GM12873 (cell line): ENCODE measurements around the gene B4GALNT4.

ENCODE experiments used
- TF ChIP-seq, protein P1 (sequence below): IDR thresholded peaks from 2 replicates; pipeline ENCODE4 v1.5.1; 2012; ENCODE audit warnings: low read depth, mild to moderate bottlenecking, moderate library complexity, low read length, control low read depth; ENCODE audit not compliant: insufficient read depth; ENCODE audit errors: missing control alignments

The B4GALNT4 gene

DNA sequence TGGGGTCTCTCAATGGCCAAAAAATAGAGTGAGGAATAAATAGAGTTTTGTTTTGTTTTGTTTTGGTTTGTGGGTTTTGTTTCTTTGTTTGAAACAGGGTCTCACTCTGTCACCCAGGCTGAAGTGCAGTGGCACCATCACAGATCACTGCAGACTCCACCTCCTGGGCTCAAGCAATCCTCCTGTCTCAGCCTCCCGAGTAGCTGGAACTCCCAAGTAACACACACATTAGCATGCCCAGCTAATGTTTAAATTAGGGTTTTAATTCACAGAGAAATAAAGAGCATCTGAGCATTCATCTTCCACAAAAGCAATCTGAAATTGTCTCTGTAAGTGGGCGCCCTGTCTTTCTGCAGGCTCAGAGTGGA, 39.4 kb upstream of the B4GALNT4 start:
- TF ChIP-seq, protein P1, sequence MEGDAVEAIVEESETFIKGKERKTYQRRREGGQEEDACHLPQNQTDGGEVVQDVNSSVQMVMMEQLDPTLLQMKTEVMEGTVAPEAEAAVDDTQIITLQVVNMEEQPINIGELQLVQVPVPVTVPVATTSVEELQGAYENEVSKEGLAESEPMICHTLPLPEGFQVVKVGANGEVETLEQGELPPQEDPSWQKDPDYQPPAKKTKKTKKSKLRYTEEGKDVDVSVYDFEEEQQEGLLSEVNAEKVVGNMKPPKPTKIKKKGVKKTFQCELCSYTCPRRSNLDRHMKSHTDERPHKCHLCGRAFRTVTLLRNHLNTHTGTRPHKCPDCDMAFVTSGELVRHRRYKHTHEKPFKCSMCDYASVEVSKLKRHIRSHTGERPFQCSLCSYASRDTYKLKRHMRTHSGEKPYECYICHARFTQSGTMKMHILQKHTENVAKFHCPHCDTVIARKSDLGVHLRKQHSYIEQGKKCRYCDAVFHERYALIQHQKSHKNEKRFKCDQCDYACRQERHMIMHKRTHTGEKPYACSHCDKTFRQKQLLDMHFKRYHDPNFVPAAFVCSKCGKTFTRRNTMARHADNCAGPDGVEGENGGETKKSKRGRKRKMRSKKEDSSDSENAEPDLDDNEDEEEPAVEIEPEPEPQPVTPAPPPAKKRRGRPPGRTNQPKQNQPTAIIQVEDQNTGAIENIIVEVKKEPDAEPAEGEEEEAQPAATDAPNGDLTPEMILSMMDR, result no peak

- TF ChIP-seq, protein P1, result no peak
Measured at GRCh38 chr11:330307-330693, 39.0 kb upstream of the B4GALNT4 start.

- TF ChIP-seq, protein P1, result no peak
Measured at GRCh38 chr11:330694-331357, 38.5 kb upstream of the B4GALNT4 start.

DNA sequence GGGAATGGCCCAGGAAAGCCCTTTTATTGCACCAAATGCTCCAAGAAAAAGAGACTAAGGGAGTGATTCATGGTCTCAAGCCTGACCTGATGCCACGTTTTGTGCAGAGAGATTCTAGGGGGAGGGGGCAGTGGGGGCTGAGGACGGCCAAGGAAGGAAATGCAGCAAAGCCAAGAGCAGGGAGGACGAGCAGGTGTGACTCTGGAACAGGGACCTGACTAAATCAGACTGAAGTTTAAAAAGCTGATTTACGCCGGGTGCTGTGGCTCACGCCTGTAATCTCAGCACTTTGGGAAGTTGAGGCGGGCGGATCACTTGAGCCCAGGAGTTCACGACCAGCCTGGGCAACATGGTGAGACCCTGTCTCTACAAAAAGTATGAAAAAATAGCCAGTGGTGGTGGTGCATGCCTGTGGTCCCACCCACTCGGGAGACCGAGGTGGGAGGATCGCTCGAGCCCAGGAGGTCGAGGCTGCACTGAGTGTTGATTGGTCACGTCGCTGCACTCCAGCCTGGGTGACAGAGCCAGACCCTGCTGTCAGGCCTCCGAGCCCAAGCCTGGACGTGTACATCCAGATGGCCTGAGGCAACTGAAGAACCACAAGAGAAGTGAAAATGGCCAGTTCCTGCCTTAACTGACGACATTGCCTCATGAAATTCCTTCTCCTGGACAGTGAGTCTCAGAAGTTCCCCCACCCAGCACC, 37.8 kb upstream of the B4GALNT4 start:
- TF ChIP-seq, protein P1, result no peak

DNA sequence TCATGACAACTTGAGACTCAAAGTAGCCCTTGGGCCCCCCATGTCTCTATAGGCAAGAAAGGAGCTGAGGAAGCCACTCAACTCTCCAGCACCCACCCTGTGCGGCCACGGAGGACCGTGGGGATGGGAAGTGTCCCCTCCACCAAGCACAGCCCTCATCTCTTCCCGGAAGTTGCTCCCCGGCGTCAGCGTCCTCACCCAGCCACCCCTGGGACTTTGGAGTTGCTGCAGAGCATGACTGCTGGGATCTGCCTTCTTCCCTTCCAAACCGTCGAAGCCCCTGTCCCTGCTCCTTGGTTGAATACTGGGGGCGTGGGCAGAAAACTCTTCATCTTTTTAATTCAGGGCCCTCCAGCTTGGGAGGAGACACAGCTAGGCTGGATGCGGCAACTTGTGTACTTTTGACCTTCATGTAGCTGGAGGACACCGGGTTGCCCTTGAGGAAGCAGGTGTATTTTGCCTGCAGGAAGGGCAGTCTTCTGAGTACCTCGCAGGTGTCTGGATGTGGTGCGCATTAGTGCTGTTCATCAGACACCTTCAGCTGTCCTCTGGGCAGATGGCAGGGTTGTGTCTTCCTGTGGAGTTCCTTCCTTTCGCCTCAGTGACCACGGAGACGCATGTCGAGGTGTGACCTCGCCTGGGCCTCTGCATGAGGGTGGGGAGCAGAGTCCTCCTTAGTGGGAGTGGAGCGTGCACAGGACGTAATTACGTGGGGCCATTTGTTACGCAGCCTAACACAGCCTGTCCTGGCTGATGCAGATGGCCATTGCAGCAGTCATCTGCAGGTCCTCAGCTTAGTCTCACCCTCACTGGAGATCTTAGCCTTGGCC, 36.4 kb upstream of the B4GALNT4 start:
- TF ChIP-seq, protein P1, result no peak

DNA sequence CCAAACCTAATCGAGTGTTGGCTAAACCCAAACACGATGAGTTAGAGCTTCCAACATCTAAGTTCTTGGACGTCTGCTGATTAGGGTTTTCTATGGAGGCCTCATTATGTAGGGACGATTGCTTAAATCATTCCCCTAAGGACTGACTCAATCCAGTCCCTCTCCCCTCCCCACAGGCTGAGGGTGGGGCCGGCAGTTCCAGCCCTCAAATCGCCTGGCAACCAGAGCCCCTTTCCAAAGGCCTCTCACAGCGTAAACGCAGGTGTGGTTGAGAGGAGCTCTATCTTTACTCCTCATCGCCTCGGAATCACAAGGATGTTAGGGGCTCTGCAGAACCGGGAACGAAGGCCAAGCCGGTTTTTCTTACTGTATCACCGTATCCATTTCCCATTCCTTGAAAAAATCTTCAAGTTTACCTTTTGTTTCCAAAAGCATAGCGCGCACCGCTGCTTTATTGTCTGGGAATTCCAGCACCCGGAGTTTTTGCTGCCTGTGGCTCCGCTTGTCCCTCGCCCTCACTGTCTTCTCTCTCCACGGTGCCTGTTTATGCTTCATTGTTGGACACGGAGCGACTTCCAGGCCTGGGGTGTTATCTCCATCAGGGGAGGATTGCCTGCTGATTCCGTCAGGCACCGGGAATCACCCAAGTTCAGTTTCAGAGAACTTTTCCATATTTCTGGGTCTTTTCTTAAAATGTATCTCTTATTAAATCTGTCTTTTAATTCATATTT, 34.9 kb upstream of the B4GALNT4 start:
- TF ChIP-seq, protein P1, result no peak
